ENCODE data around the gene SYNGR4. TPM values are rescaled to one million over a fixed set of nuclear protein-coding genes. Genes with fewer than 3 reads are reported as not detected.

The SYNGR4 gene
- total and polyA plus RNA-seq, 11 donors, result not detected

- ATAC-seq (no peak), DNase-seq (no peak)
- TF ChIP-seq, protein P1, sequence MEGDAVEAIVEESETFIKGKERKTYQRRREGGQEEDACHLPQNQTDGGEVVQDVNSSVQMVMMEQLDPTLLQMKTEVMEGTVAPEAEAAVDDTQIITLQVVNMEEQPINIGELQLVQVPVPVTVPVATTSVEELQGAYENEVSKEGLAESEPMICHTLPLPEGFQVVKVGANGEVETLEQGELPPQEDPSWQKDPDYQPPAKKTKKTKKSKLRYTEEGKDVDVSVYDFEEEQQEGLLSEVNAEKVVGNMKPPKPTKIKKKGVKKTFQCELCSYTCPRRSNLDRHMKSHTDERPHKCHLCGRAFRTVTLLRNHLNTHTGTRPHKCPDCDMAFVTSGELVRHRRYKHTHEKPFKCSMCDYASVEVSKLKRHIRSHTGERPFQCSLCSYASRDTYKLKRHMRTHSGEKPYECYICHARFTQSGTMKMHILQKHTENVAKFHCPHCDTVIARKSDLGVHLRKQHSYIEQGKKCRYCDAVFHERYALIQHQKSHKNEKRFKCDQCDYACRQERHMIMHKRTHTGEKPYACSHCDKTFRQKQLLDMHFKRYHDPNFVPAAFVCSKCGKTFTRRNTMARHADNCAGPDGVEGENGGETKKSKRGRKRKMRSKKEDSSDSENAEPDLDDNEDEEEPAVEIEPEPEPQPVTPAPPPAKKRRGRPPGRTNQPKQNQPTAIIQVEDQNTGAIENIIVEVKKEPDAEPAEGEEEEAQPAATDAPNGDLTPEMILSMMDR (IDR thresholded peaks at IDR 0.05), result no peak
- no peak for TF ChIP-seq POLR2A (IDR thresholded peaks at IDR 0.05)
- Histone ChIP-seq H3K27me3 (no peaks in the 10 kb centered on the region), H3K36me3 (peaks cover 0 to 89% (median 80%) of the 10 kb centered on the region in 9 donors), H3K4me1 (peaks cover 0 to 11% (median 1%) of the 10 kb centered on the region in 12 donors), H3K4me3 (no peak overlapping the region), H3K9me3 (no peaks in the 10 kb centered on the region), H3K27ac (no peak overlapping the region)
- 83 to 97% (median 88%) methylated on average over 7 of the region's 7 CpGs for WGBS, 4 donors
- intact Hi-C loops (cut with DNase I), result loop anchor here in 1 of 10 donors (10.0 kb wide), 1 partner anchor 229 kb away; the partner anchor contains the start of genes FAM83E, RPL18 and SPHK2
Observed at GRCh38 chr19:48385461-48386087, 21.4 kb downstream of the SYNGR4 start.

- ATAC-seq, result no peak
Observed at GRCh38 chr19:48386981-48387380, 22.8 kb downstream of the SYNGR4 start.

GRCh38 chr19:48390188-48391099 is 26.3 kb downstream of the SYNGR4 start:
- intact Hi-C loops (cut with DNase I), result loop anchor here in 4 of 10 donors (2.0 to 10.0 kb wide), 8 partner anchors 26 to 197 kb away; partner anchors contain the start of genes GRWD1 (in 2 of the 4) and SYNGR4 (in 1 of the 4)
- WGBS, 4 donors, result 1 to 3% (median 2%) methylated on average over 22 to 24 of the region's 24 CpGs
- Histone ChIP-seq H3K4me1 (peaks cover 0 to 28% (median 11%) of the 10 kb centered on the region in 12 donors), H3K9me3 (no peaks in the 10 kb centered on the region), H3K27ac (peak overlapping the region; percentile 67 to 97 (median 87)), H3K27me3 (peaks cover 10 to 34% (median 26%) of the 10 kb centered on the region in 9 donors), H3K4me3 (peak overlapping the region; percentile 77 to 99 (median 90)), H3K36me3 (peaks cover 0 to 42% (median 40%) of the 10 kb centered on the region in 9 donors)
- DNase-seq (peak; percentile 63 to 85 (median 76)), ATAC-seq (peak; percentile 69 to 86 (median 78))
- peak in 1 of 2 donors; percentile 11 for TF ChIP-seq POLR2A (IDR thresholded peaks at IDR 0.05)
- TF ChIP-seq, protein P1 (IDR thresholded peaks at IDR 0.05), result peak; percentile 49 to 81 (median 68)

More at GRCh38 chr19:48386981-48387380, 22.8 kb downstream of the SYNGR4 start:
- 90 to 93% (median 91%) methylated on average over 3 of the region's 3 CpGs for WGBS, 4 donors
- Histone ChIP-seq H3K9me3 (no peaks in the 10 kb centered on the region), H3K4me3 (no peak overlapping the region), H3K27ac (no peak overlapping the region), H3K36me3 (peaks cover 0 to 77% (median 75%) of the 10 kb centered on the region in 9 donors), H3K4me1 (peaks cover 0 to 14% (median 1%) of the 10 kb centered on the region in 12 donors), H3K27me3 (no peaks in the 10 kb centered on the region)
- no peak for TF ChIP-seq POLR2A (IDR thresholded peaks at IDR 0.05)
- TF ChIP-seq, protein P1 (IDR thresholded peaks at IDR 0.05), result no peak
- intact Hi-C loops (cut with DNase I), result loop anchor here in 1 of 10 donors (10.0 kb wide), 1 partner anchor 228 kb away; the partner anchor contains the start of genes FAM83E, RPL18 and SPHK2
- DNase-seq, result no peak

Data from heart left ventricle (tissue), 16 donors.